Mammary epithelial cell (primary cell): ENCODE data around the gene STARD13.

ENCODE experiments used
- EZH2 ChIP-seq: IDR thresholded peaks from 2 replicates; pipeline ENCODE4 v1.6.1; 2012; ENCODE audit warnings: low read length, inconsistent platforms, borderline replicate concordance
- TF ChIP-seq, protein P1 (sequence below), 2 donors: IDR thresholded peaks in 1 of 2; conservative IDR thresholded peaks in 1 of 2; 2 replicates each; pipeline ENCODE4 v1.5.1; 2011 to 2012; ENCODE audit warnings: inconsistent platforms in 2 of 2, low read length in 2 of 2, mild to moderate bottlenecking in 2 of 2, control low read depth in 1 of 2, low read depth in 1 of 2; ENCODE audit not compliant: insufficient read depth in 1 of 2; ENCODE audit errors: extremely low read depth in 1 of 2

DNA sequence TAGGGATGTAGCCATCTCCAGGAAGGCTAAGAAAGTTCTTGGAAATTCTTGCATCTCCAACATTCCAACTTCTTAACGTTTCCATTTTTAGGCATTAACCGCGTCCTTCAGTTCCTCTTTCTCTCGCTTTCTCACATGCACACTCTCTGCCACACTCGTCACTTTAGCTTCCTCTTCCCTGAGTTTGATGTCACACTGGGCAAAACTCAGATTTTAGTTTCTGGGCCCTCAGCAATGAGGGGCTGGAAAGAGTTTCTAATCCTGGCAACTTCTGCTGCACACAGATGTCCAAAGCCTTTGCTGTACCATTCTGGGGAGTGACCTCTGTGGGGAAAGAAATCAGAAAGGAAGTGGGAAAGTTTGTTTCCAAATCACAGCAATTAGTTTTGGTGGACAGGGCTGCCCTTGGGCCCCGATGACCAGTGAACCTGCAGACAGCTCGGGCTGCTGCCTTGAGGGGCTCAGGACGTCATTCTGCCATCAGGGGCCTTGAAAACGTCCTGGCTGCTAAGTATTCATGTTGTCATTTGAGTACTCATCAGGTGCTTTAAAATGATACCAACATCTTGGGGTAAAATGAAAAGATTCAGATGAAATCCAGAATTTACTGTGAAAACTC is 180.1 kb downstream of the STARD13 start:
- TF ChIP-seq, protein P1, sequence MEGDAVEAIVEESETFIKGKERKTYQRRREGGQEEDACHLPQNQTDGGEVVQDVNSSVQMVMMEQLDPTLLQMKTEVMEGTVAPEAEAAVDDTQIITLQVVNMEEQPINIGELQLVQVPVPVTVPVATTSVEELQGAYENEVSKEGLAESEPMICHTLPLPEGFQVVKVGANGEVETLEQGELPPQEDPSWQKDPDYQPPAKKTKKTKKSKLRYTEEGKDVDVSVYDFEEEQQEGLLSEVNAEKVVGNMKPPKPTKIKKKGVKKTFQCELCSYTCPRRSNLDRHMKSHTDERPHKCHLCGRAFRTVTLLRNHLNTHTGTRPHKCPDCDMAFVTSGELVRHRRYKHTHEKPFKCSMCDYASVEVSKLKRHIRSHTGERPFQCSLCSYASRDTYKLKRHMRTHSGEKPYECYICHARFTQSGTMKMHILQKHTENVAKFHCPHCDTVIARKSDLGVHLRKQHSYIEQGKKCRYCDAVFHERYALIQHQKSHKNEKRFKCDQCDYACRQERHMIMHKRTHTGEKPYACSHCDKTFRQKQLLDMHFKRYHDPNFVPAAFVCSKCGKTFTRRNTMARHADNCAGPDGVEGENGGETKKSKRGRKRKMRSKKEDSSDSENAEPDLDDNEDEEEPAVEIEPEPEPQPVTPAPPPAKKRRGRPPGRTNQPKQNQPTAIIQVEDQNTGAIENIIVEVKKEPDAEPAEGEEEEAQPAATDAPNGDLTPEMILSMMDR (conservative IDR thresholded peaks at IDR 0.05 in 1 of 2, IDR thresholded peaks at IDR 0.05 in 1 of 2; ENCODE audit: extremely low read depth in 1 of 2, insufficient read depth in 1 of 2, low read depth in 1 of 2, low read length in 2 of 2), result no peak
- no peak for TF ChIP-seq EZH2
